ENCODE measurements around the gene MAP2K7.
"Not testable (repeated sequence)": the region's sequence is repeated elsewhere in the genome, so short reads cannot be mapped to it uniquely, and the experiment has no call there.

MAP2K7 gene

GRCh38 chr19:7885818-7886217 is 17.9 kb upstream of the MAP2K7 start:
- no peak for DNase-seq
- no peak for ATAC-seq

GRCh38 chr19:7887408-7888144 is 16.1 kb upstream of the MAP2K7 start:
- ATAC-seq (no peak), DNase-seq (no peak)

- ATAC-seq (peak; percentile 75), DNase-seq (peak; percentile 67)
Observed at GRCh38 chr19:7888145-7888825, 15.4 kb upstream of the MAP2K7 start, which contains the start of gene LRRC8E. LRRC8E (plus strand) TSS chr19:7888510; CDS start chr19:7895604, 7,094 bp downstream.

- no peak for ATAC-seq
- DNase-seq: no peak
Observed at GRCh38 chr19:7888826-7889217, 14.9 kb upstream of the MAP2K7 start.

- peak; percentile 60 for ATAC-seq
Observed at GRCh38 chr19:7893362-7894101, 10.1 kb upstream of the MAP2K7 start.

GRCh38 chr19:7894612-7895309 is 8.9 kb upstream of the MAP2K7 start:
- ATAC-seq: no peak
- no peak for DNase-seq

More at GRCh38 chr19:7893362-7894101, 10.1 kb upstream of the MAP2K7 start:
- DNase-seq: not testable (repeated sequence)

- ATAC-seq: no peak
- no peak for DNase-seq
Observed at GRCh38 chr19:7895565-7895964, 8.1 kb upstream of the MAP2K7 start.

GRCh38 chr19:7897292-7897691 is 6.4 kb upstream of the MAP2K7 start:
- no peak for DNase-seq
- no peak for ATAC-seq

- ATAC-seq (no peak), DNase-seq (no peak)
Observed at GRCh38 chr19:7898967-7899366, 4.7 kb upstream of the MAP2K7 start.

GRCh38 chr19:7899751-7900378 is 3.8 kb upstream of the MAP2K7 start:
- ATAC-seq: no peak
- DNase-seq: no peak

- DNase-seq (no peak), ATAC-seq (no peak)
Observed at GRCh38 chr19:7900401-7900870, 3.2 kb upstream of the MAP2K7 start.

- DNase-seq: no peak
- no peak for ATAC-seq
Observed at GRCh38 chr19:7900931-7901330, 2.7 kb upstream of the MAP2K7 start.

GRCh38 chr19:7901337-7901736 is 2.3 kb upstream of the MAP2K7 start:
- ATAC-seq (no peak), DNase-seq (no peak)

GRCh38 chr19:7902796-7903243 is 857 bp upstream of the MAP2K7 start:
- DNase-seq (no peak), ATAC-seq (no peak)

GRCh38 chr19:7904074-7905020 is 670 bp downstream of the MAP2K7 start:
- DNase-seq (peak; percentile 70), ATAC-seq (peak; percentile 48)

GRCh38 chr19:7905268-7905667 is 1.6 kb downstream of the MAP2K7 start:
- ATAC-seq: no peak
- DNase-seq: no peak

GRCh38 chr19:7905859-7906258 is 2.2 kb downstream of the MAP2K7 start:
- no peak for DNase-seq
- no peak for ATAC-seq

GRCh38 chr19:7907122-7907521 is 3.4 kb downstream of the MAP2K7 start:
- ATAC-seq (no peak), DNase-seq (no peak)

GRCh38 chr19:7907544-7907943 is 3.9 kb downstream of the MAP2K7 start:
- ATAC-seq (no peak), DNase-seq (no peak)

GRCh38 chr19:7908078-7908699 is 4.5 kb downstream of the MAP2K7 start:
- DNase-seq: no peak
- no peak for ATAC-seq
